GM18511 (cell line): ENCODE data around the gene TMEM258.

Experiments used
- ATAC-seq: cut with Tn5 transposase; IDR thresholded peaks from one replicate; pipeline ENCODE4 v1.9.1; 2021; ENCODE audit warnings: mild to moderate bottlenecking, moderate library complexity; ENCODE audit not compliant: unreplicated experiment

Gene TMEM258

GRCh38 chr11:61744609-61745156 is 47.7 kb downstream of the TMEM258 start:
- ATAC-seq, result no peak

- ATAC-seq, result no peak
These were observed 48.2 kb downstream of the TMEM258 start for GRCh38 chr11:61744181-61744580.

GRCh38 chr11:61743486-61744095 is 48.8 kb downstream of the TMEM258 start:
- no peak for ATAC-seq

- no peak for ATAC-seq
These were observed 50.0 kb downstream of the TMEM258 start for GRCh38 chr11:61742391-61742790.

DNA sequence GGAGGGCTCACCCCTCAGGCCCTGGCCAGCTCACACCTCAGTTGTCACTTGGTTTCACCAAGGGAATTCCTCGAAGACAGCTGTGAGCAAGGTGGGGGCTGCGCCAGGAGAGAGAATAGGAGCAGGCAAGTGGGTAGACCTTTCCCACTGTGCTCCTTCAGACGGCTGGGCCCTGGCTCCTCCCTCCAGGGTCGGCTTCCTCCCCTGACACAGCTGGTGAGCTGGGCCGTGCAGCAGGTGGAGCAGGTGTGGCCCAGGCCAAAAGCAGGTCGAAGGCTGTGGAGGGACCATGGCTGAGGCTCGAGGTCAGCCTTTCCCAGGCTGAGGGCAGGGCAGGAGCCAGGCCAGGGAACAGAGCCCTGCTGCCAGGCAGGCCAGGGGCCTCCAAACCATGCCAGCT is 52.4 kb downstream of the TMEM258 start:
- no peak for ATAC-seq

GRCh38 chr11:61739413-61739812 is 53.0 kb downstream of the TMEM258 start:
- ATAC-seq, result no peak
